Stimulated activated CD8-positive, alpha-beta memory T cell treated with anti-CD3 and anti-CD28 coated beads, Interleukin-4, amount 100 ng/mL, for 48 hours (primary cell): ENCODE measurements around the gene MCUR1.
"Not testable (repeated sequence)": the region's sequence is repeated elsewhere in the genome, so short reads cannot be mapped to it uniquely, and the experiment has no call there.

Experiments
- DNase-seq: peaks from one replicate; pipeline ENCODE4 v3.0.0-alpha.2; 2020

The MCUR1 gene

GRCh38 chr6:13775466-13775865 lies 38.9 kb downstream of the MCUR1 start:
- not testable (repeated sequence) for DNase-seq

GRCh38 chr6:13772358-13773030 lies 41.9 kb downstream of the MCUR1 start:
- not testable (repeated sequence) for DNase-seq

GRCh38 chr6:13769655-13770053 lies 44.7 kb downstream of the MCUR1 start:
- DNase-seq = peak; percentile 68

GRCh38 chr6:13769034-13769654 lies 45.2 kb downstream of the MCUR1 start:
- DNase-seq = no peak

GRCh38 chr6:13767121-13767808 lies 47.1 kb downstream of the MCUR1 start:
- peak; percentile 60 for DNase-seq

GRCh38 chr6:13766201-13766634 lies 48.1 kb downstream of the MCUR1 start:
- DNase-seq = no peak

GRCh38 chr6:13765570-13765969 lies 48.8 kb downstream of the MCUR1 start:
- no peak for DNase-seq

GRCh38 chr6:13764996-13765395 lies 49.4 kb downstream of the MCUR1 start:
- DNase-seq = no peak

- DNase-seq = peak; percentile 58
Measured at GRCh38 chr6:13763740-13764381, 50.5 kb downstream of the MCUR1 start.

- DNase-seq = peak; percentile 41
Measured at GRCh38 chr6:13762611-13763441, 51.5 kb downstream of the MCUR1 start.

- no peak for DNase-seq
Measured at GRCh38 chr6:13761361-13762036, 52.9 kb downstream of the MCUR1 start.

- no peak for DNase-seq
Measured at GRCh38 chr6:13760307-13761304, 53.8 kb downstream of the MCUR1 start.

GRCh38 chr6:13759025-13759424 lies 55.3 kb downstream of the MCUR1 start:
- no peak for DNase-seq

GRCh38 chr6:13754644-13755043 lies 59.7 kb downstream of the MCUR1 start:
- DNase-seq = no peak

- DNase-seq = no peak
Measured at GRCh38 chr6:13743736-13744127, 70.6 kb downstream of the MCUR1 start.

- DNase-seq = no peak
Measured at GRCh38 chr6:13742961-13743735, 71.2 kb downstream of the MCUR1 start.

- DNase-seq = no peak
Measured at GRCh38 chr6:13741365-13741764, 73.0 kb downstream of the MCUR1 start.
